LNCAP (cell line): Measurements from ENCODE around the gene SLC2A4RG.

Source experiments
- TF ChIP-seq, protein P1 (sequence below): fragments of 450-650 bp; IDR thresholded peaks from 2 replicates; pipeline ENCODE4 v1.5.1; 2017; ENCODE audit warnings: mild to moderate bottlenecking

SLC2A4RG gene

DNA sequence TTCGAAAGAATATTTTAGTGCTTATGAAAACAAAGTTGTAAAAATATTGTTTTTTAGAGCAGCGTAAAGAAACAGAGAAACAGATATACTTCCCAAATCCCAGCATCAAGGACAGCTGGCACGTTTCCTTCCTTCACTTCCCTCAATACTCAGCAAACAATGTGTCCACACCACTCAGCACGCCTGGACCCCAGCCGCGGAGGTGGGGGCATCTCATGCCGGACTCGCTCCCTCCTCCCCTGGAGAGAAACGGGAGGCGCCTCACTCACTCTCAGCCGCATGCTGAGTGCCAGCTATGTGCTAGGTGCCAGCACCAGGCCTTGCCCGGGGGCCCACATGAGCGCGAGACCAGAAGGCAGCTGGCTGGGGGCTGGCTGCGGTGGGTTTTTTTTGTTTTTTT lies 34.7 kb downstream of the SLC2A4RG start:
- TF ChIP-seq, protein P1, sequence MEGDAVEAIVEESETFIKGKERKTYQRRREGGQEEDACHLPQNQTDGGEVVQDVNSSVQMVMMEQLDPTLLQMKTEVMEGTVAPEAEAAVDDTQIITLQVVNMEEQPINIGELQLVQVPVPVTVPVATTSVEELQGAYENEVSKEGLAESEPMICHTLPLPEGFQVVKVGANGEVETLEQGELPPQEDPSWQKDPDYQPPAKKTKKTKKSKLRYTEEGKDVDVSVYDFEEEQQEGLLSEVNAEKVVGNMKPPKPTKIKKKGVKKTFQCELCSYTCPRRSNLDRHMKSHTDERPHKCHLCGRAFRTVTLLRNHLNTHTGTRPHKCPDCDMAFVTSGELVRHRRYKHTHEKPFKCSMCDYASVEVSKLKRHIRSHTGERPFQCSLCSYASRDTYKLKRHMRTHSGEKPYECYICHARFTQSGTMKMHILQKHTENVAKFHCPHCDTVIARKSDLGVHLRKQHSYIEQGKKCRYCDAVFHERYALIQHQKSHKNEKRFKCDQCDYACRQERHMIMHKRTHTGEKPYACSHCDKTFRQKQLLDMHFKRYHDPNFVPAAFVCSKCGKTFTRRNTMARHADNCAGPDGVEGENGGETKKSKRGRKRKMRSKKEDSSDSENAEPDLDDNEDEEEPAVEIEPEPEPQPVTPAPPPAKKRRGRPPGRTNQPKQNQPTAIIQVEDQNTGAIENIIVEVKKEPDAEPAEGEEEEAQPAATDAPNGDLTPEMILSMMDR: no peak

- TF ChIP-seq, protein P1: peak; percentile 60
Observed at GRCh38 chr20:63775096-63775978, 35.8 kb downstream of the SLC2A4RG start.

GRCh38 chr20:63777614-63778013 lies 38.0 kb downstream of the SLC2A4RG start:
- TF ChIP-seq, protein P1: no peak

DNA sequence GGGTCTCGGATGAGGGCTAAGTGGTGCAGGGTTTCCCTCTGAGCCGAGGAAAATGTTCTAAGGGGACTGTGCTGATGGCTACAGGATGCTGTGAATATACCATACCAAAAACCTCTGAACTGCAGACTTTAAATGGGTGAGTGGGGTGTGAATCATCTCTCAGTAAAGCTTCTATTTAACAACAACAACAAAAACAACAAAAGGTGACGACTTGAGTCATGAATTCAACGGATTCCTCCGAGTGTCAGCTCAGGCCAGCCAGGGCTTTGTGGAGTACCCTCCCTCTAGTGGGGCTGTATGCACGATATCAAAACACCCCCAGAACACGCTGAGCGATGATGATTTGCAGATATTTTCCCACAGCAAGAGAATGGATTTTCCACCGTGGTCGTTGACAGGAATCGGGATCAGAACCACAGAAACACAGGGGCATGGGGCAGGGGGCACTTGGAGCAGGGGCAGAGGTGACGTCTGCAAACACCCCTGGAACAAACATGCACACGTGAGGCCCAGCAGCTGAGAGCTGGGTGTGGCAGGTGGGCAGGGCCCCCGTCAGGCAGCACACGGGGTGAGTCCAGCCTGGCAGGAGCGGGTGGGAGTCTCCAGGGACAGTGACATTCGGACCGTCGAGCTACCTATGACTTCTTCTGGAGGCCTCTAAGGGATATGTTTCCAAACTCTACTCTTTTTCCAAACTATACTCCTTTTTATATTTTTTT lies 38.6 kb downstream of the SLC2A4RG start:
- TF ChIP-seq, protein P1: no peak

GRCh38 chr20:63778857-63779256 lies 39.3 kb downstream of the SLC2A4RG start:
- TF ChIP-seq, protein P1: no peak

- TF ChIP-seq, protein P1: no peak
Observed at GRCh38 chr20:63781181-63781580, 41.6 kb downstream of the SLC2A4RG start.

DNA sequence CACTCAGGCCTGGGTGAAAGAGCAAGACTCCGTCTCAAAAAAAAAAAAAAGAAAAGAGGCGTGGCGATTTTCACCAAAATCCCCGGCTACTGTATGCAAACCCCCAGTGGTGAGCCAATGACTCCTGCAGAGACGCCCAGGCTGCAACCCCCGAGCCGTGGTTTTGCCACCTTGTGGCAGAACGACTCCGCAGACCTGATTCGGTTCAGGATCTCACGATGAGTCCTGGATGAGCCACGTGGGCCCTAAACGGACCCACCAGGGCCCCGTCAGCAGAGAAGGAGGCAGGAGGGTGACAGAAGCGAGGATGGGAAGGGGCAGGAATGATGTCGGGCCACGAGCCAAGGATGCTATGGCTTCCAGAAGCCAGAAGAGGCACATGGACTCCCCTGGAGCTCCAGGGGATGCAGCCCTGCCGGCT lies 42.5 kb downstream of the SLC2A4RG start:
- TF ChIP-seq, protein P1: no peak
